Cardiac muscle cell (in vitro differentiated cells and primary cell): ENCODE measurements around the gene SCRN1. TPM values are rescaled to one million over a fixed set of nuclear protein-coding genes. Genes with fewer than 3 reads are reported as not detected.
"Not testable (repeated sequence)": the region's sequence is repeated elsewhere in the genome, so short reads cannot be mapped to it uniquely, and the experiment has no call there.

ENCODE experiments used
- DNase-seq, 2 donors: peaks; one replicate each; pipeline versions ENCODE4 v3.0.0 to v3.0.0-alpha.2; 2010 to 2017; ENCODE audit warnings: low read depth in 1 of 2, low spot score in 1 of 2
- H3K27ac ChIP-seq: fragments of 200-600 bp; sonication (generic); 2 replicates; pipeline ENCODE4 v1.5.1; 2016
- H3K27me3 ChIP-seq: fragments of 200-600 bp; sonication (generic); 2 replicates; pipeline ENCODE4 v1.6.0; 2016; ENCODE audit warnings: control low read depth
- H3K36me3 ChIP-seq: fragments of 200-600 bp; sonication (generic); 2 replicates; pipeline ENCODE4 v1.5.1; 2016; ENCODE audit warnings: control low read depth
- H3K4me1 ChIP-seq: fragments of 200-600 bp; sonication (generic); 2 replicates; pipeline ENCODE4 v1.8.1; 2017; ENCODE audit warnings: low read depth, mild to moderate bottlenecking, mixed run types
- H3K4me3 ChIP-seq: fragments of 200-600 bp; sonication (generic); 2 replicates; pipeline ENCODE4 v1.5.1; 2016; ENCODE audit warnings: mild to moderate bottlenecking
- H3K9me3 ChIP-seq: fragments of 200-600 bp; sonication (generic); 2 replicates; pipeline ENCODE4 v1.5.1; 2017; ENCODE audit warnings: low read depth, mild to moderate bottlenecking, control low read depth
- CTCF ChIP-seq: IDR thresholded peaks from 2 replicates; pipeline ENCODE4 v1.5.1; 2012; ENCODE audit warnings: low read depth, mild to moderate bottlenecking, low read length
- polyA plus RNA-seq: library from polyadenylated mRNA; unstranded; fragments of >200 nt; fragmentation: Nextera tagmentation; extraction: Ambion mirVana; gene quantifications from 2 replicates; pipeline ENCODE4 v1.2.1, GENCODE V29; 2016
- total RNA-seq: library from RNA; depleted of rRNA; stranded (reverse); fragments of >200 nt; gene quantifications from 2 replicates; pipeline ENCODE4 v1.2.3, GENCODE V29; 2016

The SCRN1 gene
- total and polyA plus RNA-seq, 2 experiments from 2014 or later: 34.3 to 48.2 TPM

DNA sequence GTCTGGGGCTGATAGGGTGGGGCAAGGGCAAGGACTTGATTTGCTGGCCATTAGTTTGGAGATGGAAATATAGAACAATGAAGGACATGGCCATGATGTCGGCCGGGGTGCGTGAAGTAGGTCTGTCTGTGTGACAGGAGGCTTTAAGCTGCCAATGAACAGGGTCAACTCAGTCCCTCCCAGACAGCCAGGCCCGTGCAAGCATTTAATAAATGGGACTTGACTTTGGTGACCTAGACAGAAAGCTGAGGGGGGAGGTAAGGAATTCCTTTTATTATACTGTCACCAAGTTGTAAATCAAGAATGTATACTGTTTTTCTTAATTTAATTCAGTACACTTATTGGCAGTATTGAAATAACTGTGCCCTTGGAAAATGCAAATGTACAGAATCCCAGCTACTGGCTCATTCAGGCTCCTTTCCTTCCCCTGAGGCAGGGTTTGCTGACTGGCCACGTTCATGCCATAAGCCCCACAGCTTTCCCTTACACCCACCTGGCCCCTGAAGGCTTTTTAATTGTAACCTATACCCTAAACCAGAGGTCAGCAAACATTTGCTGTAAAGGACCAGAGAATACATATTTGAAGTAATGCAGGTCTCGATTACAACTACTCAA, 96.1 kb downstream of the SCRN1 start:
- no peak for DNase-seq
- H3K27me3 ChIP-seq: no peaks in the 10 kb centered on the region
- no peaks in the 10 kb centered on the region for H3K4me1 ChIP-seq
- no peak overlapping the region for H3K4me3 ChIP-seq
- H3K36me3 ChIP-seq: no peaks in the 10 kb centered on the region
- no peak overlapping the region for H3K27ac ChIP-seq
- no peaks in the 10 kb centered on the region for H3K9me3 ChIP-seq
- TF ChIP-seq CTCF: no peak

DNA sequence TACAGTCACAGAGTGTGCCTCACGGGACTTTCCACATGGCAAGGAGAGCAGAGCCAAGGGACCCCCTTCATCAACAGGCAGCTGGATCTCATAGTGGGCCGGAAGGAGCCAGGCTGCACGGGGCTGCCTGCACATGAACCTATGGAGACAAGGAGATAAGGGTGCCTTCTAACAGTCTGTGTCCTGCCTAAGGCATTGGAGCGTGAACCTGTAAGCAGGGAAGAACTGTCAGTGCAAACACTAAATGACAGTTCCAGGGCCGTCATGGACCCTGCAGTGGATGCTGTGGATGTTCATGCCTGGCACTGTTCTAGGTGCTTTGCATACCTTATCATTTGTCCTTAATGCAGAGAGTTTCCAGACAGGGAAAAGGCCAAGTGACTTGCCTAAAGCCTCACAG, 97.4 kb downstream of the SCRN1 start:
- Histone ChIP-seq H3K27ac (no peak overlapping the region), H3K36me3 (no peaks in the 10 kb centered on the region), H3K4me3 (no peak overlapping the region), H3K9me3 (no peaks in the 10 kb centered on the region), H3K27me3 (no peaks in the 10 kb centered on the region), H3K4me1 (no peaks in the 10 kb centered on the region)
- TF ChIP-seq CTCF: no peak
- no peak for DNase-seq

DNA sequence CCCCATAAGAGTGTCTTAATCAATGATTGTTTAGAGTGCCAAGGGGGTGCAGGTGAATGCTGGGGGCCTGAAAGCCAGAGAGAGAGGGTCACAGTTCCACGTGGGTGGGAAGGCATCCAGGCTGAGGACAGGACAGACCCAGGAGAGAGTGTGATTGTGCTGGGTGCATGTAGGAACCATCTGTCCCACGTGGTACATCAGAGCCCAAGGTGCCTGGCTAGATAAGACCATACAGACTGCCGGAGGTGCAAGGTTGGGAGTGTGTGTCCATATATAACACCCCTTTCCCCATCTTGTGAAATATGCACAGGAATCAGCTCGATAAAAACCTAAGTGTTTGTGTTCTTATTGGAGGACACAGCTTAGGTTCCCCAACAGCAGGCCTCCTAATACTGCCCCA, 97.8 kb downstream of the SCRN1 start:
- no peaks in the 10 kb centered on the region for H3K27me3 ChIP-seq
- H3K4me1 ChIP-seq: no peaks in the 10 kb centered on the region
- no peak overlapping the region for H3K27ac ChIP-seq
- H3K36me3 ChIP-seq: no peaks in the 10 kb centered on the region
- TF ChIP-seq CTCF: no peak
- H3K4me3 ChIP-seq: no peak overlapping the region
- DNase-seq: no peak
- H3K9me3 ChIP-seq: no peaks in the 10 kb centered on the region

DNA sequence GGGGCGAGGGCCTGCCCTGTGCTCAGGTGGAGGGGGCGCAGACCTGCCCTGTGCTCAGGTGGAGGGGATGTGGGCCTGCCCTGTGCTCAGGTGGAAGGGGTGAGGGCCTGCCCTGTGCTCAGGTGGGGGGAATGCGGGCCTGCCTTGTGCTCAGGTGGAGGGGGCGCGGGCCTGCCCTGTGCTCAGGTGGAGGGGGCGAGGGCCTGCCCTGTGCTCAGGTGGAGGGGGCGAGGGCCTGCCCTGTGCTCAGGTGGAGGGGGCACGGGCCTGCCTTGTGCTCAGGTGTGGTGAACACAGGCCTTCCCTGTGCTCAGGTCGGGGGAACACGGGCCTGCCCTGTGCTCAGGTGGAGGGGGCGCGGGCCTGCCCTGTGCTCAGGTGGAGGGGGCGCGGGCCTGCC, 98.8 kb downstream of the SCRN1 start:
- not testable (repeated sequence) for H3K27ac ChIP-seq, H3K4me3 ChIP-seq, DNase-seq, H3K9me3 ChIP-seq, H3K27me3 ChIP-seq, H3K4me1 ChIP-seq, H3K36me3 ChIP-seq

DNA sequence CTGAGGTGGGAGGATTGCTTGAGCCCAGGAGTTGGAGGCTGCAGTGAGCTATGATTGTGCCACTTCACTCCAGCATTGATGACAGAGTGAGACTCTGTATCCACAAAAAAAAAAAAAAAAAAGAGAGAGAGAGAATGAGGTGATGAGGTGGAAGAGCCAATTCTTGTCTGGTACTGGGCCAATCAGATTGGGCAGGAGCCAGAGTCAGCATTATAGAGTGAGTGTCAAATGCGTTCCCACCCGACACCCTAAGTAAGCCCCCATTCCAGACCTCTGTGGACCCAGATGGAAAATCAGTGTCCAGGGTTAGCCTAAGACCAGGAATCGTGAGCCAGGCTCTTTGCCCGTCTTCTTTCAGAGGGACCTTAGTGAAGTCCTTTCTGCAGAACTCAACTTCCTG, 99.3 kb downstream of the SCRN1 start:
- peaks cover 2% of the 10 kb centered on the region for H3K27me3 ChIP-seq
- H3K36me3 ChIP-seq: no peaks in the 10 kb centered on the region
- H3K27ac ChIP-seq: no peak overlapping the region
- no peak for TF ChIP-seq CTCF
- no peaks in the 10 kb centered on the region for H3K9me3 ChIP-seq
- no peaks in the 10 kb centered on the region for H3K4me1 ChIP-seq
- no peak for DNase-seq
- H3K4me3 ChIP-seq: no peak overlapping the region

DNA sequence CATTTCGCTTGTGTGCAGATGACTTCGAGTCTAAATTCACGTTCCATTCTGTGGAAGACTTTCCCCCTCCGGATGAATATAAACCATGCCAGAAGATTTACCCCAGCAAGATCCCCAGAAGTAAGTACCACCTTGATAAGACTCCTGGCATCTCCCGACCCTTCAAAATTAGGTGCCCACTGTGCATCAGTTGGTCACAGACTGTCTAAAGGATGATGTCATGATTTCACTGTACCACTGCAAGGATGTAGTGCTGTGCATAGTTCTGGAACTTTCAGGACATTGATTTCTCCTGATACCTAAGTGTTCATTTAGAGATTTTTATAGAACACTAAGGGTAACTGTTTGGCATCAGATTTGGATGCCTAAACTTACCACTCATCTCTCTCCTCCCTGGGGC, 100.3 kb downstream of the SCRN1 start:
- Histone ChIP-seq H3K4me3 (no peak overlapping the region), H3K36me3 (no peaks in the 10 kb centered on the region), H3K9me3 (no peaks in the 10 kb centered on the region), H3K27me3 (peaks cover 12% of the 10 kb centered on the region), H3K4me1 (no peaks in the 10 kb centered on the region), H3K27ac (no peak overlapping the region)
- no peak for DNase-seq
- no peak for TF ChIP-seq CTCF
